Embryonic facial prominence (tissue), 1 donor: ENCODE measurements around the gene NOX1.

ENCODE experiments used
- DNase-seq: peaks from one replicate; pipeline ENCODE4 v3.0.0-alpha.2; 2016; ENCODE audit errors: extremely low spot score

Gene NOX1

DNA sequence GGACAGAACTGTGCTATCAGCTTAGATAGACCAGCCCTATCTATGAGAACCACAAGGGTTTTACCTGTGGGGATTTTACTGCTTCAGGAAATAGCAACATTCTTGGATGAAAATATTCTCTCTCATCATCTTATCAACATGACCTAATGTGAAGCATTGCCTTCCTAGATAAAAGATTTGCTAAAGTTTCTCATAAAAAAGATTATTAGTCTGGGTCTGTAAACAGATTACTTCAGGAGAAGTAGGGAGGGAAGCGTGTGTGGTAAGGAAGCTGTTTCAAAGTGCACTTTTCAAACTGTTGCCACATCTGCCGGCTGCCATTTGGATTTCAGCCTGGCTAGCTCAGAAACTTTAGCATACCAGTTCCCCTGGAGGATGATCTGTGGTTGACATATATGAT lies at the start of gene NOX1:
NOX1 (minus strand) TSS at position 35 of the 400 bp plus-strand sequence. CDS start 220 bp downstream, outside the sequence.
- DNase-seq = no peak

- DNase-seq = no peak
Measured at GRCh38 chrX:100915562-100915961, 41.4 kb upstream of the NOX1 start.

- no peak for DNase-seq
Measured at GRCh38 chrX:100913111-100913510, 39.0 kb upstream of the NOX1 start.

GRCh38 chrX:100911731-100912130 lies 37.6 kb upstream of the NOX1 start:
- no peak for DNase-seq

GRCh38 chrX:100905620-100906019 lies 31.5 kb upstream of the NOX1 start:
- DNase-seq = no peak

DNA sequence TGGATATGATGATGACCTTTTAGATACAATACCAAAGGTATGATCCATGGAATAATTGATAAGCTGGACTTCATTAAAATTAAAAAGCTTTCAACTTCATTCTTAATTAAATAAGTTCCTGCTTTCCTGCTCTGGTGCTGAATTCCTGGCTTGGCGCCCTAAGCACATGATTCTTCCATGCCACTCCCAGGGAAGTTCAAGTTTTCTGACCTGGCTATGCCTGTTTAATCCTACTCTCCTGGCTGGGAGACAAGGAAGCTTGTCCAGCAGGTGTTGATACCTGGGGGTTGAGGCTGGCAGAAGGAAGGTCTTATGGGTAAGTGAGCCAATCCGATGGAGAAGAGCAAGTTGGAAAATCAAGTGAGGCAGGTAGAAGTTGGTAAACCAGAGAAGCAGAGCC lies 30.3 kb upstream of the NOX1 start:
- no peak for DNase-seq

DNA sequence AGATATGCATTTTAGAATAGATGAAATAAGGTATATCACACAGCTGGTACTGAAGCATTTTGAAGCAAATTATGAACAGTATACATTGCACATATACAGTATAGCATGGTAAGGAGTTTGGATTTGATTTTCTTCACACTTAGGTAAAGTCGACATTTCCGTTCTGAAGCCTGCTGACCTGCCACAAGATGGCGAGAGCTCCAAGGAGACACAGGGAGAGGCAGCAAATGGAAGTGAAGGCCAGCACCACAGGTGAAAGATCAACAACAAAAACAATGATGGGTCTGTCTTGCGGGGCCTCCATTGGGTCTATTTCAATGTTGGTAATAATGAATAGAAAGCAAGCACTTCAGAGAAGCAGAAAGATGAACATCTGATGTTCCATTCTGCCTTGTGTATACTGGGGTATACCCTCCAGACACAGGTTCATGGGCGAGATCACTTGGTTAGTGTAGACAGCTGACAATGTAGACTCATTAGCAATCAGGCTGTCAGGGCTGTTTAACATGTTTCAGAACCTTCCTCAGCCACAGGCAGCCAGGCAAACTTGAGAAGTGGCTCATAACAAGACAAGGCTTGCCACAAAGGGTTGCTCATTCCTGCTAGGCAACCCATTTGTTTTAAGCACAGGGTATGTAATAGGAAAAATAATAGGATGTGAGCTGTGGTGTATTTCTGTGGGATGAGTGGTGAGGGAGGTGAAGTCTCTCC lies 21.4 kb upstream of the NOX1 start:
- no peak for DNase-seq

- no peak for DNase-seq
Measured at GRCh38 chrX:100883654-100884053, 9.5 kb upstream of the NOX1 start.

GRCh38 chrX:100880368-100880767 lies 6.2 kb upstream of the NOX1 start:
- DNase-seq = no peak

GRCh38 chrX:100871594-100872560 lies 2.3 kb downstream of the NOX1 start:
- no peak for DNase-seq

- DNase-seq = no peak
Measured at GRCh38 chrX:100870527-100870926, 3.6 kb downstream of the NOX1 start.

GRCh38 chrX:100868273-100868672 lies 5.9 kb downstream of the NOX1 start:
- no peak for DNase-seq

GRCh38 chrX:100864657-100865391 lies 9.3 kb downstream of the NOX1 start:
- DNase-seq = no peak

DNA sequence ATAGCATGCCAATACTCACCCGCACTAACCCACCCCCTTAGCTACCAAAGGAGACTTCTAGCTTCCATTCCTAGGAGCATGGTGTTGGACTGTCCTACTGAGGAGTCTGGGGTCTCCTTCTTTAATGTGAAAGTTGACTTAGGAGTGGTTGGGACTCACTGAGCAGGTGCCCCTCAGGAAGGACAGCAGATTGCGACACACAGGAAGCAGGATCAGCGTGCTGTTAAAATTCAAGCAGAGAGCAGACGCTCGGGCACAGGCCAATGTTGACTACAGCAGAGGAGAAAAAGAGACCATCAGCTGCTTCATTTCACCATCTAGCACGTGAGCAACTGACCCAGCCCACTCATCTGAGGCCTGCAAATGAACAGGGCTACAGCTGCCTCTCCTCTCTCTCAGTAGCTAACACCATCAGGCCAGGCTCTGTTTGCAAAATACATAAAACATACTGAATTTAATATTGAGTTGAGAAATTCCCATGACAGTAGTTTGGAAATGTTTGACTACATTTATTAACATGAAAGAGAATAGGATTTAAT lies 10.8 kb downstream of the NOX1 start:
- no peak for DNase-seq

DNA sequence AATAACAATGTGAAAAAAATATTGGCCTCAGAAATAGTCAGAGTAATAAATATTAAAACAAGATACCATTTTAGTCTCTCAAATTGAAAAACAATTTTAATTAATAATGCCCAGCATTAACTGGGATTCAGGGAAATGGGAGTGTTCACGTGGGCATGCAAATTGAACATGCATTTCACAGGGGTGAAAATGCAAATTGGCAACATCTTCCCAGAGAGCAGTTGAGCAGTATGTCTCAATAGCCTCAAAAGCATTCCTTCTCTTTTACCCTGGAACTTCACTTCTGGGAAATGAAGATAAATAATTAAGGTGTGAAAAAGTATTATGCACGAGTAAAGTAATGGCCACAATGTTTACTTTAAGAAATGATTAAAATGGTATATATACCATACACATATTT lies 21.3 kb downstream of the NOX1 start:
- no peak for DNase-seq

DNA sequence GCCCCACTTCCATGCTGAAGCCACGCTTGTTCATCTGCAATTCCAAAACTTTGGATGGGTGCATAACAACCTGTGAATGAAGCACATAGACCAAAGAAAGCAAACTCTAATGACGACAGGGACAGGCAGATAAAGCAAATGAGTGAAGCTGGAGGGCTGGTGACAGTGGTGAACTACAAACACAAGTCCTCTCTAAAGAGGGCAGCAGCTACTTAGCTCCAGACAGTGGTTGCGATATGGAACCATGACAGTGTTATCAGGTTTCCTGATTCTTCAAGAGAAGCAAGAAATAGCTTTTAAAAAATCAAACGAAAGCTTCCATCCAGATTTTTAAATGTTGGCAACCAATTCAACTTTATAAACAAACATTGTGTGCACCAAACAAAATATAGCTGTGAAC lies 23.8 kb downstream of the NOX1 start:
- DNase-seq = no peak

- no peak for DNase-seq
Measured at GRCh38 chrX:100831219-100831946, 42.8 kb downstream of the NOX1 start.

- DNase-seq = no peak
Measured at GRCh38 chrX:100830547-100830946, 43.6 kb downstream of the NOX1 start.

DNA sequence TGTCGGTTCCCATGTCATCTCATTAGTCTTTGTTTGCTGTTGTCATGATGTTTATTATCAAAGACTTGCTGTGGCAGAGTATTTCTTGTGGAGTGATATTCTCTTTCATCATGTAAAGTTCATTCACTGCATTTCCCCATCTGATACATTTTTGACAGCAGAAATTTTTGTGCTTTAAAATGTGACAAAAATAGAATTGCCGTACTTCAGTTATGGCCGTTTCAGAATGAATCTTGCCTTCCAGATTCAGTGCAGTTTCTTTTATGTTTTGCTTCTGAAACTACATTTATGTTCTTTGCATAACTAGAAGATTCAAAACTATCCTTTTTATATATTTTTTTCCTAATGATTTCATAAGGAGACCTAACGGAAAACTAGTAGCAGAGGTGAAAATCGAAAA lies 44.0 kb downstream of the NOX1 start:
- no peak for DNase-seq

GRCh38 chrX:100829730-100830129 lies 44.4 kb downstream of the NOX1 start:
- DNase-seq = no peak
